IMR-90 (cell line): ENCODE results near the gene MAGEA9. TPM values are rescaled to one million over a fixed set of nuclear protein-coding genes. Genes with fewer than 3 reads are reported as not detected.
"Not testable (repeated sequence)": the region's sequence is repeated elsewhere in the genome, so short reads cannot be mapped to it uniquely, and the experiment has no call there.

Experiments used
- ATAC-seq: fragments of 200-7000 bp; cut with Tn5 transposase; 2 replicates; pipeline ENCODE4 v1.9.1; 2020; ENCODE audit warnings: low read depth, mild to moderate bottlenecking, moderate library complexity
- Bru-seq: library from RNA; stranded (reverse); fragments of 400-500 nt; gene quantifications from one replicate; lab custom pipeline; 2021; lab: Mats Ljungman, UMichigan
- BruChase-seq, 2 experiments: library from RNA; stranded (reverse); fragments of 400-500 nt; gene quantifications; one replicate each; lab custom pipeline; 2021; lab: Mats Ljungman, UMichigan
- BruUV-seq: library from RNA; stranded (reverse); fragments of 400-500 nt; replicated peaks from 2 replicates; lab custom pipeline; 2021; lab: Mats Ljungman, UMichigan
- CTCF ChIA-PET: fragments of 300-600 bp; formaldehyde crosslinking; extraction: SDS; loops from one replicate; lab custom pipeline; 2021; ENCODE audit warnings: antibody characterized with exemption; lab: Yijun Ruan, JAX
- POLR2A ChIA-PET: fragments of 300-600 bp; sonication (Branson Sonifier 250); formaldehyde crosslinking; loops from one replicate; lab custom pipeline; 2022; ENCODE audit warnings: antibody characterized with exemption; ENCODE audit not compliant: unreplicated experiment; lab: Charles Lee
- DNase-seq: peaks from one replicate; pipeline ENCODE4 v3.0.0; 2013
- H2AFZ ChIP-seq: replicated peaks from 2 replicates; pipeline ENCODE3; 2013; ENCODE audit warnings: low read length, mild to moderate bottlenecking; ENCODE audit not compliant: poor library complexity
- H2AK5ac ChIP-seq: 2 replicates; pipeline ENCODE4 v1.6.1; 2013; ENCODE audit warnings: low read depth, low read length, inconsistent platforms
- H2AK9ac ChIP-seq: replicated peaks from 2 replicates; pipeline ENCODE3; 2013; ENCODE audit warnings: mild to moderate bottlenecking, low read depth, low read length, moderate library complexity; ENCODE audit not compliant: poor library complexity
- H2BK120ac ChIP-seq: 2 replicates; pipeline ENCODE4 v1.6.1; 2013; ENCODE audit warnings: low read depth, low read length, inconsistent platforms
- H2BK15ac ChIP-seq: 3 replicates; pipeline ENCODE4 v1.6.1; 2013; ENCODE audit warnings: low read depth, low read length, inconsistent platforms
- H2BK20ac ChIP-seq: 2 replicates; pipeline ENCODE4 v1.6.1; 2013; ENCODE audit warnings: low read depth, mild to moderate bottlenecking, inconsistent platforms, low read length, moderate library complexity
- H2BK5ac ChIP-seq: 2 replicates; pipeline ENCODE4 v1.6.1; 2013; ENCODE audit warnings: mild to moderate bottlenecking, low read depth, low read length, inconsistent platforms; ENCODE audit not compliant: poor library complexity, severe bottlenecking
- H3K14ac ChIP-seq: replicated peaks from 2 replicates; pipeline ENCODE4 v1.6.1; 2013; ENCODE audit warnings: low read depth, low read length, inconsistent platforms
- H3K18ac ChIP-seq: 2 replicates; pipeline ENCODE4 v1.6.1; 2013; ENCODE audit warnings: low read depth, low read length, control low read depth
- H3K23ac ChIP-seq: 2 replicates; pipeline ENCODE4 v1.6.1; 2013; ENCODE audit warnings: low read depth, low read length, inconsistent platforms
- H3K27ac ChIP-seq: 2 replicates; pipeline ENCODE4 v1.5.1; 2013; ENCODE audit warnings: mild to moderate bottlenecking, control low read depth, low read length; ENCODE audit not compliant: insufficient read depth
- H3K27me3 ChIP-seq: 2 replicates; pipeline ENCODE4 v1.6.1; 2013; ENCODE audit warnings: low read length; ENCODE audit not compliant: control insufficient read depth, insufficient read depth
- H3K36me3 ChIP-seq: 2 replicates; pipeline ENCODE4 v1.6.1; 2013; ENCODE audit warnings: low read length, mixed read lengths; ENCODE audit not compliant: control insufficient read depth, insufficient read depth
- H3K4ac ChIP-seq: 2 replicates; pipeline ENCODE4 v1.6.1; 2013; ENCODE audit warnings: low read depth, low read length, inconsistent platforms
- H3K4me1 ChIP-seq: 2 replicates; pipeline ENCODE4 v1.6.1; 2013; ENCODE audit warnings: low read length, mixed read lengths; ENCODE audit not compliant: control insufficient read depth, insufficient read depth
- H3K4me2 ChIP-seq: 2 replicates; pipeline ENCODE4 v1.6.1; 2013; ENCODE audit warnings: low read depth, mild to moderate bottlenecking, control low read depth, low read length, moderate library complexity
- H3K4me3 ChIP-seq: 2 replicates; pipeline ENCODE4 v1.5.1; 2013; ENCODE audit warnings: low read depth, mild to moderate bottlenecking, control low read depth, low read length, moderate library complexity; ENCODE audit not compliant: insufficient read depth
- H3K56ac ChIP-seq: 2 replicates; pipeline ENCODE4 v1.6.1; 2013; ENCODE audit warnings: low read length, inconsistent platforms; ENCODE audit not compliant: insufficient read depth; ENCODE audit errors: extremely low read depth
- H3K79me1 ChIP-seq, 2 experiments: 2 replicates each; pipeline ENCODE4 v1.6.1; 2013; ENCODE audit warnings: low read length in 2 of 2, inconsistent platforms in 1 of 2, low read depth in 1 of 2
- H3K9ac ChIP-seq: 2 replicates; pipeline ENCODE4 v1.6.1; 2013; ENCODE audit warnings: low read depth, low read length, control low read depth
- H3K9me1 ChIP-seq: 2 replicates; pipeline ENCODE4 v1.6.1; 2013; ENCODE audit warnings: low read length, inconsistent platforms; ENCODE audit not compliant: insufficient read depth
- H3K9me3 ChIP-seq: 2 replicates; pipeline ENCODE4 v1.6.1; 2013; ENCODE audit warnings: low read length; ENCODE audit not compliant: control insufficient read depth, insufficient read depth
- H4K20me1 ChIP-seq: 2 replicates; pipeline ENCODE4 v1.6.1; 2013; ENCODE audit warnings: low read length, inconsistent platforms; ENCODE audit not compliant: insufficient read depth
- H4K5ac ChIP-seq: 2 replicates; pipeline ENCODE4 v1.6.1; 2013; ENCODE audit warnings: mild to moderate bottlenecking, low read depth, low read length, control low read depth
- H4K8ac ChIP-seq, 2 experiments: 2 replicates each; pipeline ENCODE4 v1.6.1; 2013; ENCODE audit warnings: low read depth in 2 of 2, low read length in 2 of 2, control low read depth in 1 of 2, inconsistent platforms in 1 of 2
- H4K91ac ChIP-seq: 2 replicates; pipeline ENCODE4 v1.6.1; 2013; ENCODE audit warnings: low read depth, low read length, inconsistent platforms; ENCODE audit not compliant: insufficient read depth
- WGBS, 2 experiments: methylation state at CpG; one replicate each; pipeline versions ENCODE4 v1.1.5 to v1.1.7; 2013; ENCODE audit warnings: missing lambda C conversion rate in 2 of 2; ENCODE audit not compliant: insufficient read length in 1 of 2; ENCODE audit errors: extremely low coverage in 2 of 2; 5-methylcytosine and 5-hydroxymethylcytosine counted together
- dilution Hi-C: fragments of 300-500 bp; cut with HindIII; formaldehyde crosslinking; loops from one replicate; pipeline ENCODE4 v1.14.3; 2018; ENCODE audit warnings: low sequenced_read_pairs; ENCODE audit not compliant: unreplicated experiment
- in situ Hi-C: fragments of 300-500 bp; cut with MboI; formaldehyde crosslinking; loops from 3 replicates; pipeline ENCODE4 v1.14.3; 2019; ENCODE audit warnings: low sequenced_read_pairs, inconsistent platforms, mixed read lengths
- intact Hi-C: fragments of 100-400 bp; cut with micrococcal nuclease; formaldehyde crosslinking; loops from 2 replicates; pipeline ENCODE4 v1.10.0; 2022
- long read RNA-seq: library from polyadenylated mRNA; unstranded; transcript quantifications from one replicate; pipeline ENCODE4 v2.0.0, GENCODE V29; 2021; ENCODE audit not compliant: unreplicated experiment
- polyA plus RNA-seq, 3 experiments: library from polyadenylated mRNA; depleted of rRNA; stranded (reverse); fragments of >200 nt; gene quantifications; 2 replicates each; pipeline ENCODE4 v1.2.3, GENCODE V29; 2012; ENCODE audit warnings: low replicate concordance in 1 of 3
- total RNA-seq: library from RNA; depleted of rRNA; stranded (reverse); fragments of >200 nt; gene quantifications from 2 replicates; pipeline ENCODE4 v1.2.3, GENCODE V29; 2012; rRNA removed

Gene MAGEA9
- not detected in 2 replicates for total RNA-seq
- polyA plus RNA-seq (2012; rRNA removed): not detected in 2 replicates
- not detected in 2 replicates for polyA plus RNA-seq (2012; cell fraction: cytosol; rRNA removed)
- polyA plus RNA-seq (2012; cell fraction: nucleus; rRNA removed; ENCODE audit: low replicate concordance): not detected in 2 replicates
- Bru-seq, nascent RNA: not detected
- not detected for BruChase-seq, experiment 1, labeled RNA remaining after a 6-hour chase
- not detected for BruChase-seq, experiment 2, labeled RNA remaining after a 2-hour chase
- long read RNA-seq: 0 reads

- ATAC-seq: not testable (repeated sequence)
- WGBS, 2 experiments: no CpG with 5 or more reads among the region's 14 CpGs
Measured at GRCh38 chrX:149781727-149782126, at the start of gene MAGEA9. Gene MAGEA9, plus strand, starts transcription at chrX:149781930. Its CDS starts 4,281 bp downstream, at chrX:149786211.

GRCh38 chrX:149742269-149742668, 39.5 kb upstream of the MAGEA9 start:
- H4K20me1 ChIP-seq, H4K8ac ChIP-seq, CTCF ChIA-PET, H3K56ac ChIP-seq, H3K9me3 ChIP-seq, in situ Hi-C loops, H3K18ac ChIP-seq, H2BK120ac ChIP-seq, H3K4me3 ChIP-seq, H3K27me3 ChIP-seq, H3K36me3 ChIP-seq, H3K79me1 ChIP-seq, H3K4ac ChIP-seq, H3K23ac ChIP-seq, H3K9me1 ChIP-seq, ATAC-seq, H3K9ac ChIP-seq, H2BK15ac ChIP-seq, H3K4me2 ChIP-seq, H2BK5ac ChIP-seq, H4K91ac ChIP-seq, dilution Hi-C loops, POLR2A ChIA-PET, H2AK5ac ChIP-seq, intact Hi-C loops, H2AK9ac ChIP-seq, H4K5ac ChIP-seq, H2AFZ ChIP-seq, BruUV-seq, H2BK20ac ChIP-seq, H3K4me1 ChIP-seq, H3K14ac ChIP-seq, DNase-seq, H3K27ac ChIP-seq: not testable (repeated sequence)
- WGBS, 2 experiments: no CpG with 5 or more reads among the region's 6 CpGs

More at GRCh38 chrX:149781727-149782126, at the start of gene MAGEA9:
- POLR2A ChIA-PET, dilution Hi-C loops, BruUV-seq, H3K4me3 ChIP-seq, H2AFZ ChIP-seq, H3K4me2 ChIP-seq, H4K5ac ChIP-seq, H3K14ac ChIP-seq, H4K8ac ChIP-seq, H2AK9ac ChIP-seq, in situ Hi-C loops, CTCF ChIA-PET, H3K4me1 ChIP-seq, H3K27ac ChIP-seq, H4K20me1 ChIP-seq, DNase-seq, H3K4ac ChIP-seq, H2BK120ac ChIP-seq, H2AK5ac ChIP-seq, H2BK20ac ChIP-seq, H3K9ac ChIP-seq, H3K27me3 ChIP-seq, H3K79me1 ChIP-seq, intact Hi-C loops, H2BK5ac ChIP-seq, H2BK15ac ChIP-seq, H3K56ac ChIP-seq, H3K18ac ChIP-seq, H3K9me1 ChIP-seq, H3K23ac ChIP-seq, H4K91ac ChIP-seq, H3K9me3 ChIP-seq, H3K36me3 ChIP-seq: not testable (repeated sequence)
